Measurements from ENCODE around the gene DAP. TPM values are rescaled to one million over a fixed set of nuclear protein-coding genes. Genes with fewer than 3 reads are reported as not detected.

The DAP gene
- total and polyA plus RNA-seq, 10 donors, result 29.4 to 111 (median 65.2) TPM

DNA sequence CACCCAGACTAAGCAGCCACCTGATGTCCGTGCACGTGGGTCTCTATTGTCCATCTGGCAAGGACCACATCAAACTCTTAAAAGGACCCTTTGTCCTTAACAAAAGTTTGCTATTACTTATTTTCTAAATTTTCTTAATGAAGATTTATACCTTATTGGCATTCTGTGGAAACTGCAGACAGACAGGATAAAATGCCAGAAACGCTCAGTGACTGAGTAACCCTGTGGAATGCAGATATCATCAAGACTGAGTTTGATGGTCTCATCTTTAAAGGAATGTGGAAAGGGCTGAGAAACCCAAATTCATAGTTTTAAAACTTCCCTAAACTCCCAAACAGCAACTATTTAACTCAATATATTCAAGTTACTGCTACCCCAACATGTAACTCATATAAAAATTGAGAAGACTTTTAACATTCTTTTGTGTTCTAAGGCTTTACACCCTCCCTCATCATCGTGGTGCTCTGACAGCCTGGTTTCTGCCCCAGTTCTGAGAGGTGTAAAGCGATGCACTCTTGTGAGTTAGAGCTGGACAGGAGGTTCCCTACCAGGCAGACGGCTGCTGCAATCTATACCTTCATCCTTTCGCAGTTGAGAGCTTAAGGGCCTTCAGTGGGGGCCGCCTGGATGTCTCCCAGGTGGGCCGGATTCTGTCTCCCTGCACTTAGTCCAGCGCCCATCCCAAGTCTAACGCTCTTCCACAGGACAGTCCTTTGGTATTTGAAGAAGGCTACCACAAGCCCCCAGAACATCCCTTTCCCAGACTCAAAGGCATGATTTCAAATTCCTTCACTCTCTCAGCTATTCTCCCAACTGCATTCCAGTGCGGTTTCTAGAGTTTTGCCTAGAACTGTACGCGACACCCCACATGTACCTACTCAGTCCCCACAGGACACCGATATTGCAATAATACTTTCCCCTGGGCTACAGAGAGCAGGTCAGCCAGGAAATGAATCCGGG lies 68.9 kb downstream of the DAP start:
- intact Hi-C loops (cut with DNase I; ENCODE audit: low total_unique reads), result no loop called here
- Histone ChIP-seq H3K27me3 (replicated peaks in 1 of 7) (no peaks in the 10 kb centered on the region), H3K4me3 (no peak overlapping the region), H3K36me3 (peaks cover 0 to 45% (median 0%) of the 10 kb centered on the region in 6 donors), H3K4me1 (peaks cover 0 to 27% (median 8%) of the 10 kb centered on the region in 6 donors), H3K9me3 (no peaks in the 10 kb centered on the region), H3K27ac (no peak overlapping the region)
- 89 to 96% (median 93%) methylated on average over 16 of the region's 16 CpGs for WGBS, 5 donors
- DNase-seq, result no peak
- TF ChIP-seq POLR2A (IDR thresholded peaks at IDR 0.05) (no peak), POLR2AphosphoS5 (IDR thresholded peaks at IDR 0.05) (no peak)
- TF ChIP-seq, protein P1, sequence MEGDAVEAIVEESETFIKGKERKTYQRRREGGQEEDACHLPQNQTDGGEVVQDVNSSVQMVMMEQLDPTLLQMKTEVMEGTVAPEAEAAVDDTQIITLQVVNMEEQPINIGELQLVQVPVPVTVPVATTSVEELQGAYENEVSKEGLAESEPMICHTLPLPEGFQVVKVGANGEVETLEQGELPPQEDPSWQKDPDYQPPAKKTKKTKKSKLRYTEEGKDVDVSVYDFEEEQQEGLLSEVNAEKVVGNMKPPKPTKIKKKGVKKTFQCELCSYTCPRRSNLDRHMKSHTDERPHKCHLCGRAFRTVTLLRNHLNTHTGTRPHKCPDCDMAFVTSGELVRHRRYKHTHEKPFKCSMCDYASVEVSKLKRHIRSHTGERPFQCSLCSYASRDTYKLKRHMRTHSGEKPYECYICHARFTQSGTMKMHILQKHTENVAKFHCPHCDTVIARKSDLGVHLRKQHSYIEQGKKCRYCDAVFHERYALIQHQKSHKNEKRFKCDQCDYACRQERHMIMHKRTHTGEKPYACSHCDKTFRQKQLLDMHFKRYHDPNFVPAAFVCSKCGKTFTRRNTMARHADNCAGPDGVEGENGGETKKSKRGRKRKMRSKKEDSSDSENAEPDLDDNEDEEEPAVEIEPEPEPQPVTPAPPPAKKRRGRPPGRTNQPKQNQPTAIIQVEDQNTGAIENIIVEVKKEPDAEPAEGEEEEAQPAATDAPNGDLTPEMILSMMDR (IDR thresholded peaks at IDR 0.05 in 8 of 11, conservative IDR thresholded peaks at IDR 0.05 in 3 of 11), result no peak

DNA sequence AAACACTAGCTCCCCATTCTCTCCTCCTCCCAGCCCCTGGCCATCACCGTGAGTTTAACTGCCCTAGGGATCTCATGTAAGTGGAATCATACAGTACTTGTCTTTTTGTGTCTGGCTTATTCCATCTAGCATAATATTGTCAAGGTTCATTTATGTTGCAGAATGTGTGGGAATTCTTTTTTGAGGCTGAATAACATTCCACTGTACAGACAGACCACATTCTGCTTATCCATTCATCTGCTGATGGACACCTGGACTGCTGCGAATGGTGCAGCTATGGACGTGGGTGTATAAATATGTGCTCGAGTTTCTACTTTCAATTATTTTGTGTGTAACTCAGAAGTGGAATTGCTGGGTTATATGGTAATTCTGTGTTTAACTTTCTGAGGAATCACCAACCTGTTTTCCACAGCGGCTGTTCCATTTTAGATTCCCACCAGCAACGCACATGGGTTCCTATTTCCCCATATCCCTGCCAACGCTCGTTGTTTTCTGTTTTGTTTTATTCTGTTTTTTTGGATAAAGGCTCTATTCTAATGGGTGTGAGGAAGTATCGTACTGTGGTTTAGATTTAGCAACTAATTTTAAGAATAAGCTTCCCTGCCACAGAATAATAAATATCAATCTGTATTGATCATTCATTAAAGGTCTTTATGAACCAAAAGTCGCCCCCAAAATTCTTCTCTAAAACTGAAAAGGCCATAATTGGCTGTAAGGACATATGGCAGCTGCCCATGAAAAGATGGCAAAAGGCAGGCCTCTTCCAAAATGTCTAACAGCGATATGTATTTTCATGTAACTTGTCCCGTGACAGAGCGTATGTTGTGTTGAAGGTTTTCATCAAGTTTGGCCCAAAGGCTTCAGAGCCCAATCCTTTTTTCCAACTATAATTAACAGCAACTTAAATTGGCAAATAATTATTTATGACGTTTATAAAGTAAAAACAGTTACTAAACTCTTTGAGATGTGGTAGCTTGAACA lies 70.3 kb downstream of the DAP start:
- 90 to 98% (median 93%) methylated on average over 14 of the region's 14 CpGs for WGBS, 5 donors
- TF ChIP-seq POLR2AphosphoS5 (IDR thresholded peaks at IDR 0.05) (no peak), POLR2A (IDR thresholded peaks at IDR 0.05) (no peak)
- TF ChIP-seq, protein P1 (IDR thresholded peaks at IDR 0.05 in 8 of 11, conservative IDR thresholded peaks at IDR 0.05 in 3 of 11), result no peak
- Histone ChIP-seq H3K9me3 (no peaks in the 10 kb centered on the region), H3K27ac (no peak overlapping the region), H3K4me1 (peaks cover 0 to 18% (median 8%) of the 10 kb centered on the region in 6 donors), H3K27me3 (replicated peaks in 1 of 7) (no peaks in the 10 kb centered on the region), H3K4me3 (no peak overlapping the region), H3K36me3 (peaks cover 0 to 50% (median 0%) of the 10 kb centered on the region in 6 donors)
- no peak for DNase-seq
- intact Hi-C loops (cut with DNase I; ENCODE audit: low total_unique reads), result no loop called here

DNA sequence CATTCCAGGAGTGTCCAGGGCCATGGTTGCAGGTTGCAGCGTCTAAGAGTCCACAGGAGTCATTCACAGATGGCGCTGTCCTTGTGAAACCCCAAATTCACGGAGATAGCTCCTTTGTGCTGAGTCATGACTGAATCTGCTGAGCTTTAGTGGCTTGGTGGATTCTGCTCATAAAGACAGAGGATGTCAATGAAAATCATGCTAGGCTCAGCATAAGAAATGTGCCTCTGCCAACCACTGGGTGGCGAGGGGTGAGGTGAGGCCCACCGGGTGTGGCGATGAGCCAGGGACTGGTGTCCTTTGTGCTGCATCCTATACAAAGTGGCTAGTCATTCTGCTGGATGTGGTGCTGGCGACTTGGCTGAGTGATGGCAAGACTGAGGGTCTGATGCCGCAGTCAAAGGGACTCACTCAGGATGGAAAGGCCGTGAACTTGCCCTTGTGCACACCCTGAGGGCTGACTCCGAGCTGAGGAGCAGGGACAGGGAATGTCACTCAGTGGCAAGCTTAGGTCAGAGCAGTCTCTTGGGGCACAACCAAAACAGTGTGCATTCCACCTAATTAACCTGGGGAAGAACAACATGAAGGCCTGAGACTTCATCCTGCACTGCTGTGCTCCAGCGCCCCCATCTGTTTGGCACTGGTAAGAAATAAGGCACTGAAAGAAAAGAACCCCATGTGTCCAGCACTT lies 71.5 kb downstream of the DAP start:
- intact Hi-C loops (cut with DNase I; ENCODE audit: low total_unique reads), result no loop called here
- Histone ChIP-seq H3K4me1 (peaks cover 0 to 7% (median 0%) of the 10 kb centered on the region in 6 donors), H3K27ac (no peak overlapping the region), H3K4me3 (no peak overlapping the region), H3K36me3 (peaks cover 0 to 59% (median 0%) of the 10 kb centered on the region in 6 donors), H3K27me3 (replicated peaks in 1 of 7) (no peaks in the 10 kb centered on the region), H3K9me3 (no peaks in the 10 kb centered on the region)
- 72 to 86% (median 80%) methylated on average over 9 to 11 of the region's 11 CpGs for WGBS, 5 donors
- TF ChIP-seq POLR2AphosphoS5 (IDR thresholded peaks at IDR 0.05) (peak in 1 of 3 donors; percentile 15), POLR2A (IDR thresholded peaks at IDR 0.05) (no peak)
- TF ChIP-seq, protein P1 (IDR thresholded peaks at IDR 0.05 in 8 of 11, conservative IDR thresholded peaks at IDR 0.05 in 3 of 11), result peak in 5 of 11 experiments; percentile 17 to 29 (median 20)
- DNase-seq, result no peak

Data from spleen (tissue), 11 donors.